Hepatocyte (in vitro differentiated cells): Measurements from ENCODE around the gene MCRIP2. TPM values are rescaled to one million over a fixed set of nuclear protein-coding genes. Genes with fewer than 3 reads are reported as not detected.
A peak's percentile ranks its signal among the peaks of the same experiment; 100 is the strongest.

Experiments
- DNase-seq: peaks from one replicate; pipeline ENCODE4 v3.0.0-alpha.2; 2016; ENCODE audit warnings: low spot score
- H2AFZ ChIP-seq: fragments of 200-600 bp; sonication (generic); 2 replicates; pipeline ENCODE4 v1.6.0; 2016; ENCODE audit warnings: antibody characterized with exemption, mild to moderate bottlenecking
- H3K27ac ChIP-seq: fragments of 200-600 bp; sonication (generic); 2 replicates; pipeline ENCODE4 v1.5.1; 2016; ENCODE audit warnings: mild to moderate bottlenecking
- H3K27me3 ChIP-seq: fragments of 200-600 bp; sonication (generic); 2 replicates; pipeline ENCODE4 v1.6.1; 2016
- H3K36me3 ChIP-seq: fragments of 200-600 bp; sonication (generic); replicated peaks from 2 replicates; pipeline ENCODE4 v1.5.1; 2016; ENCODE audit warnings: low read depth; ENCODE audit not compliant: insufficient read depth
- H3K4me1 ChIP-seq: fragments of 200-600 bp; sonication (generic); 2 replicates; pipeline ENCODE4 v1.5.1; 2016; ENCODE audit warnings: mild to moderate bottlenecking, moderate library complexity; ENCODE audit not compliant: insufficient read depth
- H3K4me2 ChIP-seq: fragments of 200-600 bp; sonication (generic); 2 replicates; pipeline ENCODE4 v1.6.0; 2016
- H3K4me3 ChIP-seq: fragments of 200-600 bp; sonication (generic); 2 replicates; pipeline ENCODE4 v1.5.1; 2016; ENCODE audit warnings: mild to moderate bottlenecking
- H3K79me2 ChIP-seq: fragments of 200-600 bp; sonication (generic); 2 replicates; pipeline ENCODE4 v1.6.0; 2017; ENCODE audit warnings: mild to moderate bottlenecking
- H3K9me2 ChIP-seq: fragments of 200-600 bp; sonication (generic); replicated peaks from 2 replicates; pipeline ENCODE4 v1.6.0; 2017; ENCODE audit warnings: mild to moderate bottlenecking; ENCODE audit not compliant: insufficient read depth
- H3K9me3 ChIP-seq: fragments of 200-600 bp; sonication (generic); 2 replicates; pipeline ENCODE4 v1.5.1; 2016; ENCODE audit warnings: low read depth, mild to moderate bottlenecking
- H4K20me1 ChIP-seq: fragments of 200-600 bp; sonication (generic); 2 replicates; pipeline ENCODE4 v1.6.0; 2016; ENCODE audit warnings: mild to moderate bottlenecking; ENCODE audit not compliant: insufficient read depth, poor library complexity, severe bottlenecking
- EZH2 ChIP-seq: fragments of 200-600 bp; sonication (generic); IDR thresholded peaks from 2 replicates; pipeline ENCODE4 v1.6.1; 2016; ENCODE audit warnings: antibody characterized with exemption, mild to moderate bottlenecking, borderline replicate concordance
- EZH2phosphoT487 ChIP-seq: fragments of 200-600 bp; sonication (generic); IDR thresholded peaks from one replicate; pipeline ENCODE4 v1.6.1; 2018; ENCODE audit warnings: antibody characterized with exemption, mild to moderate bottlenecking, low read depth, moderate library complexity; ENCODE audit not compliant: unreplicated experiment, severe bottlenecking
- WGBS: methylation state at CpG from one replicate; pipeline ENCODE4 v1.1.6; 2016; ENCODE audit warnings: low lambda C conversion rate; ENCODE audit errors: missing lambda C conversion rate; 5-methylcytosine and 5-hydroxymethylcytosine counted together
- polyA plus RNA-seq: library from polyadenylated mRNA; unstranded; fragments of >200 nt; fragmentation: Nextera tagmentation; extraction: Ambion mirVana; gene quantifications from 2 replicates; pipeline ENCODE4 v1.2.1, GENCODE V29; 2016
- total RNA-seq: library from RNA; depleted of rRNA; stranded (reverse); fragments of >200 nt; gene quantifications from 2 replicates; pipeline ENCODE4 v1.2.3, GENCODE V29; 2014
- TF ChIP-seq, protein P1 (sequence below): fragments of 200-600 bp; sonication (generic); IDR thresholded peaks from 2 replicates; pipeline ENCODE4 v1.5.1; 2016; ENCODE audit warnings: antibody characterized with exemption, mild to moderate bottlenecking; ENCODE audit not compliant: poor library complexity

Gene MCRIP2
- total and polyA plus RNA-seq, 2 experiments from 2014 or later, result 43.0 to 100 TPM

DNA sequence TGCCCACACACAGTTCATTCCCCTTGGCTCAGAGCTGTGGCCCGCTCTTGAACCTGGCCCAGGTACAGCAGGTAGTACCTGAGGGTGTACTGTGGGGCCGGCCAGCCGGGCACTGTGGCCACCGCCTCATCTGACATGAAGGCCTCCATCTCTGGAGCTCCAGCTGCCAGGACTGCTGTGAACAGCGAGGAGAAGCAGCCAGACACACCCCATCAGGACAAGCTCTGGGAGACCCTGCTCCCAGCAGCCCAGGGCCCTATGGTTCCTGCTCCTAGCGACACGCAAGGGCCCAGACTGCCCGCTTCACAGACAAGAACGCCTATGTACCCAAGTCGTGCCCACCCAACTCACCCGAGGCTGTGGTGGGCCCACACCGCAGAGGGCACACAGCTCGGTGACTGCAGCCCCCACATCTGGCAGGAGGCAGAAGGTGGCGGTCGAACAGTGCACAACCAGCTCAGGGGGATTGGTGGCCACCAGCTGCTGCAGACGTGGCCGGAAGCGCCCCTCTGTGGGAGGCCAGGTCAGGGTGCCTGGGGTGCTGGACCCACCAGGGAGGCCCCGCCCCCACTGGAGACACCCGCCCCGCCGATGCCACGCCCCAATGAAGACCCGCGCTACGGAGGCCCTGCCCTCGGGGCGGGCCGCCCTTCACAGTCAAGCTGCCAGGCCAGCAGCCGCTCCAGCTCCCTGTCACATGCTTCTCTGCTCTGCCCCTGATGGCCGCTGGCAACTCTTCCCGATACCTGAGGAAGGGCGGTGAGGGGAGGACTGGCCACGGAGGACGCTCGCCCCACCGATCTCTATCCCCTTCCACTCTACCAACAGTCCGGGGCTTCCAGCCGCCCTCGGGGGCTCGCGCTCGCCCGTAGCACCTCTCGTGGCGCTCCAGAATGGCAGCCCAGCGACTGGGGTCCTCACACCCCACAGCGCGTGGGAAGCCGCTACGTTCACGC lies 37.5 kb downstream of the MCRIP2 start:
- peak; percentile 85 for DNase-seq
- H3K27ac ChIP-seq, result peak overlapping the region; percentile 97
- no peaks in the 10 kb centered on the region for H3K9me2 ChIP-seq
- peak overlapping the region; percentile 99 for H3K4me2 ChIP-seq
- H3K27me3 ChIP-seq, result no peaks in the 10 kb centered on the region
- H2AFZ ChIP-seq, result peak overlapping the region; percentile 90
- H3K79me2 ChIP-seq, result peaks cover 32% of the 10 kb centered on the region
- H4K20me1 ChIP-seq, result peaks cover 27% of the 10 kb centered on the region
- H3K9me3 ChIP-seq, result no peaks in the 10 kb centered on the region
- WGBS, result 33% methylated on average over 44 of the region's 52 CpGs
- H3K36me3 ChIP-seq, result no peaks in the 10 kb centered on the region
- H3K4me3 ChIP-seq, result peak overlapping the region; percentile 62
- H3K4me1 ChIP-seq, result peaks cover 38% of the 10 kb centered on the region
- no peak for TF ChIP-seq EZH2phosphoT487
- TF ChIP-seq EZH2, result no peak
- TF ChIP-seq, protein P1, sequence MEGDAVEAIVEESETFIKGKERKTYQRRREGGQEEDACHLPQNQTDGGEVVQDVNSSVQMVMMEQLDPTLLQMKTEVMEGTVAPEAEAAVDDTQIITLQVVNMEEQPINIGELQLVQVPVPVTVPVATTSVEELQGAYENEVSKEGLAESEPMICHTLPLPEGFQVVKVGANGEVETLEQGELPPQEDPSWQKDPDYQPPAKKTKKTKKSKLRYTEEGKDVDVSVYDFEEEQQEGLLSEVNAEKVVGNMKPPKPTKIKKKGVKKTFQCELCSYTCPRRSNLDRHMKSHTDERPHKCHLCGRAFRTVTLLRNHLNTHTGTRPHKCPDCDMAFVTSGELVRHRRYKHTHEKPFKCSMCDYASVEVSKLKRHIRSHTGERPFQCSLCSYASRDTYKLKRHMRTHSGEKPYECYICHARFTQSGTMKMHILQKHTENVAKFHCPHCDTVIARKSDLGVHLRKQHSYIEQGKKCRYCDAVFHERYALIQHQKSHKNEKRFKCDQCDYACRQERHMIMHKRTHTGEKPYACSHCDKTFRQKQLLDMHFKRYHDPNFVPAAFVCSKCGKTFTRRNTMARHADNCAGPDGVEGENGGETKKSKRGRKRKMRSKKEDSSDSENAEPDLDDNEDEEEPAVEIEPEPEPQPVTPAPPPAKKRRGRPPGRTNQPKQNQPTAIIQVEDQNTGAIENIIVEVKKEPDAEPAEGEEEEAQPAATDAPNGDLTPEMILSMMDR, result no peak

DNA sequence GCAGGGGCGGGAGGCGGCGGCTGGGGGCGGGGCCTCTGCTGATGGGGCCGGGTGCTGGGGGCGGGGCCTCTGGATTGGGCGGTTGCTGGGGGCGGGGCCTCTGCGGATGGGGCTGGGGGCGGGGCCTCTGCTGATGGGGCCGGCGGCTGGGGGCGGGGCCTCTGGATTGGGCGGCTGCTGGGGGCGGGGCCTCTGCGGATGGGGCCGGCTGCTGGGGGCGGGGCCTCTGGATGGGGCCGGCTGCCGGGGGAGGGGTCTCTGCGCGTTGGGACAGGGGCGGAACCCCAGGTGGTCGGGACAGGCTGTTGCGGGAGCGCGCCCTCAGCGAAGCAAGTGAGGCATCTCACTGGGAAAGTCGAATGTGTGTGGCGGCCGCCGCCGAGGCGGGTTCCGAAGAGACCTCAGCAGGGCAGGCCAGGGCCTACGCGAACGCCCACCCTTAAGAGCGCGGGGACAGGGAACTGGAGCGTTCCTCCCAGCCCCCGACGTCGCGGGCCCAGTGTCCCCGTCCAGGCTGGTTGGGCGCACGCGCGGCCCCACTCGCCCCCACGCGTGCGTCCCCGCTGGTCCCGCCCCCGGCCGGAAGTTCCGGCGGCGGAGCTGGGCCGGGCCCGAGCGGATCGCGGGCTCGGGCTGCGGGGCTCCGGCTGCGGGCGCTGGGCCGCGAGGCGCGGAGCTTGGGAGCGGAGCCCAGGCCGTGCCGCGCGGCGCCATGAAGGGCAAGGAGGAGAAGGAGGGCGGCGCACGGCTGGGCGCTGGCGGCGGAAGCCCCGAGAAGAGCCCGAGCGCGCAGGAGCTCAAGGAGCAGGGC lies 38.4 kb downstream of the MCRIP2 start, which contains the start of gene STUB1:
Gene STUB1, plus strand, starts transcription at position 597 of the 811 bp plus-strand sequence. Its CDS starts 116 bp downstream, at position 713.
- Histone ChIP-seq H3K9me2 (no peaks in the 10 kb centered on the region), H2AFZ (peak within 1 kb of the TSS; percentile 94), H4K20me1 (peaks cover 27% of the 10 kb centered on the region), H3K36me3 (no peaks in the 10 kb centered on the region), H3K9me3 (no peaks in the 10 kb centered on the region), H3K27me3 (no peaks in the 10 kb centered on the region), H3K79me2 (peaks cover 32% of the 10 kb centered on the region), H3K4me1 (peaks cover 41% of the 10 kb centered on the region), H3K4me2 (peak within 1 kb of the TSS; percentile 99), H3K27ac (peak within 1 kb of the TSS; percentile 97), H3K4me3 (peak within 1 kb of the TSS; percentile 100)
- WGBS, result under 1% methylated on average over 31 of the region's 91 CpGs
- DNase-seq, result peak; percentile 95
- TF ChIP-seq, protein P1, result no peak
- TF ChIP-seq EZH2phosphoT487, result no peak

DNA sequence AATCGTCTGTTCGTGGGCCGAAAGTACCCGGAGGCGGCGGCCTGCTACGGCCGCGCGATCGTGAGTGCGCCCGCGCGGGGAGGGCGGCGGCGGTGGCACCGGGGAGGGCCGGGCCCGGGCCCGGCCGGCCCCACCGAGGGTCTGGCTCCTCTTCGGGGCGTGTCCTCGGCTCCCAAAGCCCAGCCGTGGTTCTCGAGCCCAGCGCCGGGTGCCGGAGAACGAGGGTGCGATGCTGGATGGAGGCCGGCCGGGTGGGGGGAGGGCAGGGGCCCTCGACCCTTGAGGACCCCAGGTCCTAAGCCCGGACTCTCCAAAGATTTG lies 39.0 kb downstream of the MCRIP2 start:
- Histone ChIP-seq H3K4me1 (peaks cover 38% of the 10 kb centered on the region), H3K9me2 (no peaks in the 10 kb centered on the region), H2AFZ (peak overlapping the region; percentile 94), H3K79me2 (peaks cover 32% of the 10 kb centered on the region), H3K27me3 (no peaks in the 10 kb centered on the region), H3K4me3 (peak overlapping the region; percentile 100), H3K27ac (peak overlapping the region; percentile 97), H4K20me1 (peaks cover 27% of the 10 kb centered on the region), H3K4me2 (peak overlapping the region; percentile 99), H3K9me3 (no peaks in the 10 kb centered on the region), H3K36me3 (no peaks in the 10 kb centered on the region)
- TF ChIP-seq, protein P1, result no peak
- TF ChIP-seq EZH2, result no peak
- no peak for TF ChIP-seq EZH2phosphoT487
- 1% methylated on average over 26 of the region's 38 CpGs for WGBS
- no peak for DNase-seq
